Stimulated activated naive CD4-positive, alpha-beta T cell (primary cell): ENCODE measurements around the gene SLMAP.

Source experiments
- DNase-seq, 6 experiments: peaks; one replicate each; lab custom pipeline; 2025; lab: John Stamatoyannopoulos, UW

SLMAP gene

GRCh38 chr3:57749542-57749941 lies 6.6 kb upstream of the SLMAP start:
- DNase-seq = no peak

DNA sequence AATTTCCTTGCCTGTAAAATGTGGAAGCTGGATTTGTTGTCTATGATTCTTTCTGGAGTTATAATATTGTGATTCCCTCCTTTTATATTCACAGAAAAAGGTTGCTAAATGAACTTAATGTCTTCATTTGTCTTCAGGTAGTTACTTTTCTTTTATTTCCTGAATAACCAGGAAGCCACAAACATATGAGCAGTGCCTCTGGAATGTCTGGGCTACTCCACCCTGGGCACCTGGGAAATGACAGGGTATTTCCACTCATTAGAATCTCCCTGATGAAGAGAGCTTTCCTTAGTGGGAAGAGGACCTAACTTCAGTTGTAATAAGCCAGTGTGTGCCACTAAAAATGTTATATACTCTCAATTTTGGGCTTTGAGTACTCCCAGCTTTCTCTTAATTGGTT lies 3.8 kb upstream of the SLMAP start:
- no peak for DNase-seq

- no peak for DNase-seq
Observed at GRCh38 chr3:57753016-57753415, 3.1 kb upstream of the SLMAP start.

GRCh38 chr3:57755368-57755675 lies 787 bp upstream of the SLMAP start:
- peak in 2 of 6 experiments; percentile 41 to 43 for DNase-seq

DNA sequence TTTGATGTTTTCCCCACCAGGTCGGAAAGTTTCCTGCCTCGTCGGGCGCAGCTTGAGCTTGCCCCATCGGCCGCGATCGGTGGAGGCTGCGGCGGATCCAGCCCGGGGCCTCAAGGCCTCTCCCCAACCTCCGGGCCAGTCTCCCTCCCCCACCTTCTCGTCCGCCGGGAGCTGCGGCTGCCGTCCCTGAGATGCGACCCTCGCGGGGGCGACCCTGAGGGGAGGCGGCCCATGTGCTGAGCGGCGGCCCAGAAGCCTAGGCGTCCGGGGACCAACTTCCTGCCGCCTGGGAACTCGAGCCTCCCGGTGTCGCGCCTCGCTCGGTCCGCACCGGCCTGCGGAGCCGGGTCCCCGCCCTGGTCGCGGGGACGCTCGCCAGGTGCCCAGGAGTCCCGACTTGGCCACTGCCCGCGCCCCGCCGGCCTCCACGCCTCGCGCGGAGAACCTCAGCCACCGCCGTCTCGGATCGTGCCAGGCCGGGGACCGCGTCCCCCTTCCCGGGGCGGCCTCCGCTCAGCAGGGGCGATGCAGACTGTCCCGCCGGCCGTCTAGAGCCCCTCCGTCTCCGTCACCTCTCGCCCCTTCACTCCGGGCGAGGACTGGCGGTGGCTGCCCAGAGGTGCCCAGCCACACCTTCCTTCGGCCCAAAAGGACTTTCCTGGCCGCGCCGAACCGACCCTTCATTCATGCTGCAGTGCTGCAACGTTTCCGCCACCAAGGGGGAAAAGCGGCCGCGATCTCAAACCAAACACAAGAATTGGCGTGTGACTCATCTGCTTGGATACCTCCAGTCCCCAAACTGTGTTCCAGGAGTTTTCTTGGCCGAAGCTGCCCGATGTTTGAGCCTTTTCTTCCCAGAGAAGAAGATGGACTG lies 656 bp downstream of the SLMAP start:
- DNase-seq = peak in 5 of 6 experiments; percentile 14 to 42 (median 27)

GRCh38 chr3:57757642-57758297 lies 1.7 kb downstream of the SLMAP start:
- DNase-seq = no peak

GRCh38 chr3:57758686-57759085 lies 2.6 kb downstream of the SLMAP start:
- no peak for DNase-seq

GRCh38 chr3:57764794-57765193 lies 8.7 kb downstream of the SLMAP start:
- no peak for DNase-seq

GRCh38 chr3:57768595-57768994 lies 12.5 kb downstream of the SLMAP start:
- DNase-seq = no peak

- DNase-seq = no peak
Observed at GRCh38 chr3:57770009-57770827, 14.1 kb downstream of the SLMAP start.

- DNase-seq = no peak
Observed at GRCh38 chr3:57772251-57772650, 16.1 kb downstream of the SLMAP start.

- no peak for DNase-seq
Observed at GRCh38 chr3:57777774-57778173, 21.7 kb downstream of the SLMAP start.

DNA sequence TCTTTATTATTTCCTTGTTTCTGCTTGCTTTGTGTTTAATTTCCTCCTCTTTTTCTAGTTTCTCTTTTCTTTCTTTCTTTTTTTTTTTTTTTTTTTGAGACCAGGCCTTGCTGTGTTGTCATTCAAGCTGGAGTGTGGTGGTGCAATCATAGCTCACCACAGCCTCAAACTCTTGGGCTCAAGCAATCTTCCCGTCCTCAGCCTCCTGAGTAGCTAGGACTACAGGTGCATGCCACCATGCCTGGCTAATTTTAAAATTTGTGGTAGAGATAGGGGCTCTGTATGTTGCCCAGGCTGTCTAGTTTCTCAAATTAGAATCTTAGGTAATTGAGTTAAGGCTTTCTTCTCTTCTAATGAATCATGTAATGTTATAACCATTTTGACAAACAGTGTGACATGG lies 22.4 kb downstream of the SLMAP start:
- no peak for DNase-seq

DNA sequence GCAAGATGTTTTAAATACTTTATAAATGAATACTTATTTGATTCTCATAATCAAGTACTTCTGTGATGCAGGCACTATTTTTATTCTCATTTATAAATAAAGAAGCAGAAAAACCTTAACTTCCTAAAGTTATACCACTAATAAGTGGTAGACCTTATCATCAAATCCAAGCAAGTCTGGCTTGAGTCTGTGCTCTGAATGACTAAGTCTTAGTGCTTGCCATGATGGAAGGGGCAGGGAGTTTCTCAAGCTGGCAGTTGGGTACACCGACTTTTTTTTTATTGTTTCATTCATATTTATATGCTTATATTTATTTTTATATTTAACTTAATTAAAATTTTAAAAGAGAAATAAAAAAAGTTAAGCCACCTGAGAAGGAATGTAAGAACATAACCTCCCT lies 23.6 kb downstream of the SLMAP start:
- DNase-seq = no peak

- no peak for DNase-seq
Observed at GRCh38 chr3:57783186-57784088, 27.3 kb downstream of the SLMAP start.

DNA sequence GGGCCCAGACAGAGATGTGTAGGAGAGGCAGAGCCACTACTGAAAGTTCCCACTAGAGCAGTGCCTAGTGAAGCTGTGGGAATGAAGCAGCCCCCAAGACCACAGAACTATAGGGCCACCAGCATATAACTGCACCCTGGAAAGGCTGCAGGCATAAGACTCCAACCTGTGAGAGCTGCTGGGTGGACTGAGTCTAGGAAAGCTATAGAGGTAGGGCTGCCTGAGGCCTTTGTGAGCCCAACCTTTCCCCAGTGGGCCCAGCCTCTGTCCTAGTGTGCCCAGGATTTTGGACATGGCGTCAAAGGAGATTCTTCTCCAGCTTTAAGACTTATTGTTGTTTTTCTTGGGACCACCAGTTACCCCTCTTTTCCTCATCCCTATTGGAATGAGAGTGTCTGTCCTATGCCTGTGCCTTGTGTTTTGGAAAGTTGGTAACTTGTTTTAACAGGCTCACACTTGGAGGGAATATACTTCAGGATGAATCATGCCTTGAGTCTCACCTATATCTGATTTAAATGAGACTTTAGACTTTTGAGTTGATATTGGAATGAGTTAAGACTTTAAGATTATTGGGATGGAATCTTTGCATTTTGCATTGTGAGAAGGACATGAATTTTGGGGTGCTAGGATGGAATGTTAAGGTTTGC lies 28.1 kb downstream of the SLMAP start:
- DNase-seq = no peak

- DNase-seq = no peak
Observed at GRCh38 chr3:57785446-57785845, 29.3 kb downstream of the SLMAP start.

- no peak for DNase-seq
Observed at GRCh38 chr3:57787867-57788623, 31.9 kb downstream of the SLMAP start.

GRCh38 chr3:57788624-57789018 lies 32.5 kb downstream of the SLMAP start:
- DNase-seq = no peak

DNA sequence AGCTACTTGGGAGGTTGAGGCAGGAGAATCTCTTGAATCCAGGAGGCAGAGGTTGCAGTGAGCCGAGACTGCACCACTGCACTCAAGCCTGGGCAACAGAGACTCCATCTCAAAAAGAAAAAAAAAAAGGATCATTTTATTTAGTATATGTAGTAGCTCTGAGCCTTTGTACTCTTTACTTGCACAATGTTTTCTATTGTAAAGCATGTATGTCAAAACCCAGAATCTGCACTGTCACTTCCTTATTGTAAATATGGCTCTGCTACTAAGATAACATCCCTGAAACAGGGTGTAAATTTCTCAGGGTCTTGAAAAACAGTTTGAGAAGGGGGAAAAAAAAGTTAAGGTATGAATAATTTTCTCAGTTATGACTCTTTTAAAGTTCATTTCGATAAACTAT lies 35.1 kb downstream of the SLMAP start:
- DNase-seq = no peak
